AG08395 (cell line): Measurements from ENCODE around the gene RPS24.
A peak's percentile ranks its signal among the peaks of the same experiment; 100 is the strongest.

Experiments used
- DNase-seq: peaks from one replicate; pipeline ENCODE4 v3.0.0; 2012; ENCODE audit warnings: mixed read lengths, low spot score

Gene RPS24

DNA sequence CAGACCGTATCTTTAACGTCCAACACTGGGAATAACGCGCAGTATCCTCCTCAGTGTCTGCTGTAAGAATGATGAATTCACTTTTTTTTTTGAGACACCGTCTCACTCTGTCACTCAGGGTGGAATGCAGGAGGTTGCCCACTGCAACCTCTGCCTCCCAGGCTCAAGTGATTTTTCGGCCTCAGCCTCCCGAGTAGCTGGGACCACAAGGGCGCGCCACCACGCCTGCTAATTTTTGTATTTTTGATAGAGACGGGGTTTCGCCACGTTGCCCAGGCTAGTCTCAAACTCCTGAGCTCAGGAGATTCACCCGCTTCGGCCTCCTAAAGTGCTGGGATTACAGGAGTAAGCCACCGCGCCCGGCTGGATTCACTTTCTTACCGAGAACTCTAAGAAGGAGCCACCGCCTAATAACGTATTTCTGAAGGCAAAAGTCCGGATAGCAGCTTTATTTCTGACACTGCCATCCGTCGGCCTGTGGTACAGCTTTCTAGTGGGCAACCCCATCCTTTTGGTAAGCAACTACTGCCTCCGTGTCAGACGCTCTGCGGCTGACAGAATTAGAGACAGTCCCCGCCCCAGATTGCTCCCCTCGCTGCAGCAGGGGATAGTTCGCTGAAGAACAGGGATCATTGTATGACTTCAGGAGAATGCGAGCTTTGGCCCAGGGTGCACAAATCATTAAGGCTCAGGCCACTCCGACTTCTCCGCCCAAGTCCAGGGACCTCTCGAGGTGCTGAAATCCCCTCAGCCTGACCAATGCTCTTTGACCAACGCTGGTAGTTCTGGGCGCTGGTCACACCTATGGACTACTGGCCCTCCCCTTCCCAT, 5.0 kb upstream of the RPS24 start:
- DNase-seq: peak; percentile 51

DNA sequence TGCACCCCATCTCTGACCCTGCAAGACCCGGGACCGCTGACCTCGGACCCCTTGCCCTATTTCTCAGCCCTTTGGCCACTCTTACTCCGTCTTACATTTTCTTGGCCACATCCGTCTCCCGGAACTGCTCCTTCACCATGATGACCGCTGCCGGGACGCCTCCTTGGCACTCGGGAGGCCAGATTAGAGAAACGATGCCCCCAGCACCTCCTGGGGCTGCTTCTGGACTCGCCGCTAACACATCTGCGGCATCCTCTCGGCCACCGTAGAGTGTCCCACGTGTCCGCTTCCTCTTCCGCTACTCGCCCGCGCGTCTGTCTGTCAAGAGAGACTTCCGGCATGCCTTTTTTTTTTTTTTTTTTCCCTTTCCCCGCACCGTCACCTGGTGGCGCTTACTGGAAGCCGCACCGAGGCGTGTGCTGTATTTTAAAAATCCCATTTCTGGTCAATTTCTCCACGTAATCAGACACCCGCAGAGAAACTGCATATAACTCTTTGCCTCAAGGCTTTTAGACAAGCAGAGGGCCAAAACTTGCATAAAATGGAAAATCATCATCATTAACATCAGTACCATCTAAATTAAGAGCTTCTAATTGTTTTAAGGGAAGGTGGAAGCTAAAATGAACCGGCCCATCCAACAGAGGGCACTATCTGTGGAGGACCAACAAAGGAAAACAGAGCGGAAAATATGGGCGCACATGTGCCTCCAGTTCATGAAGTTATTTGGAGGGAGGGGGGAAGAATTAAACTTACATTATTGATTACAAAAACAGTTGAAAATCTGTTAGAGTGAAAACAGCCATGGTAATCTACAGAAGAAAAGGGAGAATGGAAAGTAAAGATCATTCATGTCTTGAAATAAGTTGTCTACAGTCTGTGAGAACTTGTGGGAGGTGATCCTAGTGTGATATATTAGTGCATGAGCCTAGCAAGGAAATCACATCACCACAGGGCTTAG, 4.1 kb upstream of the RPS24 start, which contains the start of gene POLR3A:
TSS of gene POLR3A (minus strand) at position 247 of the 958 bp plus-strand sequence. CDS start at position 139, 108 bp downstream.
- DNase-seq: peak; percentile 95

DNA sequence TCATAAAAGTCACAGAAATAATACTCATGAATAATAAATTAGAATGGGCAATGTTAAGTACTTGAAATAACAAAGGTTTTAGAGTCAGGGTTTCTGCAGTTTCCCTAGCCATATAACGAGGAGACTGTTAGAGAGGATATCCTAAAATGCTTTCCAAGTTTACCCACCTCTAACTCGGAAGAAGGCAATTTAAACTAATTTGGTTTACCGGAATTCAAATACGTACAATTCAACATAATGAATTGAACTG, 351 bp upstream of the RPS24 start:
- DNase-seq: no peak

DNA sequence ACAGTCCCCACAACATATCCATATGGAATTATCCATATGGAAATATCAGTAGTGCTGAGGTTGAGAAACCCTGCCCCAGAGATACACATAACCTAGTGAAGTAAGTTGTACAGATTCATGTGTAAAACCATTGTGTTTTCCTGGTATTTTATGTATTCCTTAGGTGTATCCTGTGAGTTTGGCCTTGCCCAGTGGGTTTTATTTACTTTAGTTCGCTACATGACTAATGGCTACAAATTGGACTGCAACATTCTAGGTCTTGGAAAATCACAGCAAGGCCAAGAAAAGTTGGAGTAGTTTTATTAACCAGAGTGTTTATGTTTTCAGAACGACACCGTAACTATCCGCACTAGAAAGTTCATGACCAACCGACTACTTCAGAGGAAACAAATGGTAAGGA, 1.4 kb downstream of the RPS24 start:
- no peak for DNase-seq

DNA sequence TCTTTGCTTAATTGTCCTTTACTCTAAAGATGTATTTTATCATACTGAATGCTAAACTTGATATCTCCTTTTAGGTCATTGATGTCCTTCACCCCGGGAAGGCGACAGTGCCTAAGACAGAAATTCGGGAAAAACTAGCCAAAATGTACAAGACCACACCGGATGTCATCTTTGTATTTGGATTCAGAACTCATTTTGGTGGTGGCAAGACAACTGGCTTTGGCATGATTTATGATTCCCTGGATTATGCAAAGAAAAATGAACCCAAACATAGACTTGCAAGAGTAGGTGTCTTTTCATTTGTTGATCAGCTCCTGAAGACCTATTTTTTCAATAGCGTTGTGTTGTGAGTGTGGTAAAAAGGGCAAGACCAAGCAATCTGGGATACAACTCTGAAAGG, 1.8 kb downstream of the RPS24 start:
- DNase-seq: no peak

DNA sequence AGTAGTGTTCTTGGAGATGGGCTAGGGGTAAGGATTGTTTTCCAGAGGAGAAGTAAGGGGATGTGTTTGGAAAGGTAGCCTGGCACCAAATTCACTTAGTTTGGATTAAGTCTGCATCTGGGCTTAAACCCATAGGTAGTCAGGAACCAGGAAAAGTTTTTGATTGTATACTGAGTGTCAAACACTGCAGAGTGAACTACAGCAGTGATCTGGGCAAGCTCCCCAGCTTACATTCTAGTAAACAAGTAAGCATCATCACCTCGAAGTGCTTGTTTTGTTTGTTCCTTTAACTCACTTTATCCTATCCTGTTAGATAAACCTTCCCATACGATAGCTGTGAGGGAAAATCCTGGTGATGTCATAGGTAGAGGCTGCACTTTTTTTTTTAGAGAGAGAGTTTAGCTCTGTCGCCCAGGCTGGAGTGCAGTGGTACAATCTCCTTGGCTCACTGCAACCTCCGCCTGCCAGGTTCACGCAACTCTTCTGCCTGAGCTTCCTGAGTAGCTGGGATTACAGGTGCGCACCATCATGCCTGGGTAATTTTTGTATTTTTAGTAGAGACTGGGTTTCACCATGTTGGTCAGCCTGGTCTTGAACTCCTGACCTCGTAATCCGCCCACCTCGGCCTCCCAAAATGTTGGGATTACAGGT, 2.4 kb downstream of the RPS24 start:
- DNase-seq: no peak

DNA sequence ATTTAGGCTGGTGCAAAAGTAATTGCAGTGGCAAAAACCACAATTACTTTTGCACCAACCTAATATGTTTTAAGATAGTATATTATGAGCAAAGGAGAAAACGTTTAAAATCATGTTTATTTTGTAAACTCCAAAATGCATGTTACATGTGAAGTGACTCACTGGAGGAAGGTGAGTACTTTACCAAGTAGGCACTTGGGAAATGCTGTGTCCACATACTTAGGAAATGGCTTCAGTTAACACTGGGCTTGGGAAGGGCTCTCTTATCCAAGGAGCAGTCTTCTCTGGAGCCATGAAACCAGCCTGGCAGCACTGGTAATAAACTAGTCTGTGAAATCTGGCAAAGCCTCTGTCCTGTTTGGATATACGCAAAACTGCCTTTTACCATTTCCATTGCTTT, 4.4 kb downstream of the RPS24 start:
- no peak for DNase-seq

DNA sequence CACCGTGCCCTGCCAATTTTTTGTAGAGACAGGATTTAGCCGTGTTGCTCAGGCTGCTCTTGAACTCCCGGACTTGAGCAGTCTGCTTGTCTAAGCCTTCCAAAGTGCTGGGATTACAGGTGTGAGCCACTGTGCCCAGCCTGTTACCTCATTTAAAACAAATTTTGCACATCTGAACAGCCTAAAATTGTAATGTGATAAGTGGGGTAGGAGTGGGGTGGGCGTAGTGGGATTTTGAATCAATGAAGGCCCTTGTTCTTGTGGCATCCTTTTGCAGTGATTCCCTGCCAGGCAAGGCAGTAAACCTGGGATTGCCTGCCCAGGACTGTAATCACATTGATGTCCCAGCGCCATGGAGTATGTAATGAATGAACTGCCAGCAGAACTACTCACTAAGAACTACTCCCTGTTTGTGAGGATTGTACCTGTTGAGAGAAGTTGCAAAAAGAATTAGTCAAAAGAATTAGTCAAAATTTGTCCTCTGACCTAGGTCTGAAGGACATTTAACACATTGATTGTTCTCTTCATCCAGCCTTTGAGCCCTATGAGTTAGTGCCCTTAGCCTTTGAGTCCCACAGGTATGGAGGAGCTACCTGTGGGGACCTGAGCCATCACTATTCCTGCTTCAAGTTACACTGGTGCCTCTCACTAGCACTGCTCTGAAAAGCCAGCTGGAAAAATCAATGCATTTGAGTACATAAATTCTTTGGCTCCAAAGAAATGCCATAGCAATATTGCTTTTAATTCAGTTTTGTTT, 5.3 kb downstream of the RPS24 start:
- DNase-seq: no peak

DNA sequence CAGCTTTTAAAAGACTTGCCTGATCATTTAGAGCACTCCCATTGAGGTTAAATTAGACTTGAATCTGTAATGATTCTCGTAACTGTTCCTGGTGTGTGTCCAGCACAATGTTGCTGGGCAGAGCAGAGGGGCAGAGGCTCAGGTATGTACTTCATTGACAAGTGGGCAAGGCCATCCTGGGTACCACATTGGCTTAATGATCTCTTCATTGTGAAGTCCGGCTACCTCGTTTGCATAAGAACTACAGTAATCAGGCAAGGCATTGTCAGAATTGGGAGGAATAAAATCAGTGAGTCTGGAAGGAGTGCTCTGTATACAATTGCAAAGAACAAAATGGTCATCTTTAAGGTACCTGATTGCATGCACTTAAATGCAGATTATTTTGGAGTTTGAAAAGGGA, 6.1 kb downstream of the RPS24 start:
- DNase-seq: no peak

DNA sequence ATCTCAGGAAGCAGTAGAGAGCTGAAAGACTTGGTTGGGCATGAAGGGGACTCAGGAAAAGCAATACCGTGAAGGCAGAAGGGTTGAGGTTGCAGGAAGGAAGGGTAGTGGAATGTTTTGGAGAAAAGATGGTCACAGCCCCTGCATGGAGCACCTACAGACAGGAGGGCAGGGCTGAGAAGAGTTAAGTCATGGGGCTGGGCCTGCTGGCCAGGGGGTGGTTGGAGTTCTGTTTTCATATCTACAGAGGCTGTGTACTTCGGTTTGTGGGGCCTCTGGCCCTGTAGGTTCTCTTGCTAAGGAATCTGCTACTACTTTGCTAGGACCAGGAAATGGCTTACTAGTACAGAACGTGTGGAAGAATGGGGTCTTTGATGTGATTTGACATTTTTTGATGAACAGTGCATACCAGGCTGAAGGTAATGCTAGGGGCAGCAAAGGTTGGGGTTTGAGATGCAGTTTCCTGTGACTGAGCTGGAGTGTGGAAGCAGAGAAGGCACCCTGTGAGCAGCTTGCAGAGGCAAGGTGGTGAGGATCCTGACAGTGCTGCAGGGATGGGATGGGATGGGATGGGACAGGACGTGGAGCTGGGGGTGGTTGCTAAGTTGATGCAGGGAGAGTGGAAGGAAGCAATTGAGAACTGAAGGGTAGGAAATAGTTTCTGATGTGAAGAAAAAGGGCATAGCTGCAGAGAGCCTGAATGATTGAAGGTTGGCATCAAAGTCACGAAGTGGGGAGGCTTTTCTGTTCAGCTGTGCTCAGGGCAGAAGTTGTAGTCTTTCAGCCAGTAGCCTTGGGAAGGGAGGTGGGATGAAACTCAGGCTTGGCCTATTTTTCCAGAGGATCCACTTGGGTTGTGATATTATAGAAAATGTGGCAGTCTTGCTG, 7.8 kb downstream of the RPS24 start:
- DNase-seq: no peak

DNA sequence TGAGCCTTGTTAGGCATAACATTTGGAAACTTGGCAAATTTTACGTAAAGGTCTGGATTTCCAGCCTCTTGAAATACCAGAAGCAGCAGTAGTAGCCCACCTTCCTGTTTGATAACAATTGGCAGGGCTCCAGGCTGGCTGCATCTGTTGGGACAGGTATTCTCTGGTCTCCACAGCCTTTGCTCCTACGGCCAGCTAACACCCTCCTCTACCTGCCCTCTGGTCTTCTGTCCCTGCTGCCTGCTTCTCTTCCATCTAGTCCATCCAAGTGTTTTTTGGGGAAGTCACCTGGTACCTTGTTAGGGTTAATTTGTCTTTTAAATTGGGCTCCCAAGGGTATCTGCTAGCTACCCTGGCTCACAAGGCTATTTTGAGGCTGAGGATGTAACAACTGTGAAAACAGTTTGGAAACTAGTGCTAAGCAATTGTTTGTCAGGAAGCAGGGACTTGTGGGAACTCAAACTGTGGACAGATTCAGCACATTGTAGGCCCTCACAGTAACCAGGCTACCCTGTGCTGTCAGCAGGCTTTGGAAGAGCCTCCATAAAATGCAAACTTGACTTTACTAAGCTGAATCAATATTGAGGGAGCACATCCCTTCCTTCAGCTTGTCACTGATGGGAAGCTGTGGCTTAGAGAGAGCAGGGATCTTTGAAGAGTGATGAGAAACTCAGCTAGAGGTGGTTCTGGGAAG, 8.5 kb downstream of the RPS24 start:
- DNase-seq: no peak

DNA sequence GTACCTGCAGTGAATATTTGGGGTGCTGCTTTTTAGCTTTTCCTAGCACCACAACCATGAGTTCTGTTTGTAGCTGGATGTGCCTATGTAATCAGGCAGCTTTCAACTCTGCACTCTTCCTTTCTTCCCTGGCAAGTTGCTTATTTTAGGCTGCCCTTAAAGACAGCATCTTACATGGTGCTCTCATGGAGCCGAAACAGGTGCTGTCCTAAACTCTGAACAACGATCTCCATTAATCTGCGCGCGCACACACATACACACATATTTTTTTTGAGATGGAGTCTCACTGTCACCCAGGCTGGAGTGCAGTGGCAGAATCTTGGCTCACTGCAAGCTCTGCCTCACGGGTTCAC, 9.1 kb downstream of the RPS24 start:
- DNase-seq: no peak

DNA sequence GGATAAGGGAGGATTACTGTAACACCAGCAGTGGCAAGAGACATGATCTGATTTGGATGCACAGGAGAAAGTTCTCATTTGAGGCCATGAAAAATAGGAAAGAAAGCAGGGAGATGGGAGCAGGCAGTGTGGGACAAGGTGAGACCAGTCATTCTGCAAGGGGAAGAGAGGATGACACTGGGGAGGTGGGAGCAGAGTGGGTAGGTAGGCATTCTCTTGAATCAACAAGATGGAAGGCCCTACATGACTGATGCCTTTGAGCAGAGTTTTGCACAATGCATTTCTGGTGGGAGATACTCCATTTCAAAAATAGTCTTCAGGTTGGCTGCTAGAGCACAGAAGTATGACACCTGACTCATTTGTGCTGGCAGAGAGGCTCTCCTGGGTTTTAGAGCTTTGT, 10.5 kb downstream of the RPS24 start:
- no peak for DNase-seq

DNA sequence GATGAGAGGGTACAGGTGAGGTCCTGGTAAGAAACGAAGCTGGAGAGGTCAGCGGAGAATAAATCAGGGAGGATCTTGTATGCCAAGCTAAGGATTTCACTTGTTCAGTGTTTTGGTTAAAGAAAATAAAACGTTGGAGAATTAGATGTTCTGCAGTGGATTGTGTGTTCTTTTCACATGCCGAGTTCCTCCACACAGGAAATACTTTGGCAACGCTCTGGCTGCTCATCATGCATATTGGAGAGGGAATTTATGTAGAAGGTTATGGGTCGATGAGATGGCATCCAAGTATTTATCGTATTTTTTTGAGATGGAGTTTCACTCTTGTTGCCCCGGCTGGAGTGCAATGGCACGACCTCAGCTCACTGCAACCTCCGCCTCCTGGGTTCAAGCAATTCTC, 11.0 kb downstream of the RPS24 start:
- DNase-seq: no peak

DNA sequence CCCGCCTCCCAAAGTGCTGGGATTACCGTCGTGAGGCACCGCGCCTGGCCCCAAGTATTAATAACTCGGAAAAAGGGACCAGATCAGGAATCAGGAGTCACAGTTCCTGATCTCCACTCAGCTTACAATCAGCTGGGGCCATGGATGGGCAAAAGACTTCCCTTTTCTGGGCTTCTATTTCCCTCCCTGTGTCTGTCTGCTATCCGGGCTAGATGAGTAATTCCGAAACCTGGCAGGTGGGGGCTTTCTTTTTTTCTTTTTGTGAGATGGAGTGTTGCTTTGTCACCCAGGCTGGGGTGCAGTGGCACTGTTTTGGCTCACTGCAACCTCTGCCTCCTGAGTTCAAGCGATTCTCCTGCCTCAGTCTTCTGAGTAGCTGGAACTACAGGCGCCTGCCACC, 11.6 kb downstream of the RPS24 start:
- no peak for DNase-seq

DNA sequence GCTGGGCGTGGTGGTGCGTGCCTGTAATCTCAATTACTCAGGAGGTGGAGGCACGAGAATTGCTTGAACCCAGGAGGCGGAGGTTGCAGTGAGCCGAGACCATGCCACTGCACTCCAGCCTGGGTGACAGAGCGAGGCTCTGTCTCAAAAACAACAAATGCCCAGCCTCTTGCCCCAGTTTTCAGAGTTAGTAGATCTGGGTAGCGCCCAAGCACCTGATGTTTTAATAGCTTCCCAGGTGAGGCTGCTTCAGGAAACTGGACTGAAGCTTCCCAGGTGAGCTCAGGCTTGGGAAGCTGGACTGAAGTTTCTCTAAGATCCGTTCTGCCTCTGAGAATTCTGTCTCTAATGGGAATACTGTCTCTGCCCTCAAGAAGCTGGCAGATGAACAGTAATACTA, 12.2 kb downstream of the RPS24 start:
- no peak for DNase-seq

DNA sequence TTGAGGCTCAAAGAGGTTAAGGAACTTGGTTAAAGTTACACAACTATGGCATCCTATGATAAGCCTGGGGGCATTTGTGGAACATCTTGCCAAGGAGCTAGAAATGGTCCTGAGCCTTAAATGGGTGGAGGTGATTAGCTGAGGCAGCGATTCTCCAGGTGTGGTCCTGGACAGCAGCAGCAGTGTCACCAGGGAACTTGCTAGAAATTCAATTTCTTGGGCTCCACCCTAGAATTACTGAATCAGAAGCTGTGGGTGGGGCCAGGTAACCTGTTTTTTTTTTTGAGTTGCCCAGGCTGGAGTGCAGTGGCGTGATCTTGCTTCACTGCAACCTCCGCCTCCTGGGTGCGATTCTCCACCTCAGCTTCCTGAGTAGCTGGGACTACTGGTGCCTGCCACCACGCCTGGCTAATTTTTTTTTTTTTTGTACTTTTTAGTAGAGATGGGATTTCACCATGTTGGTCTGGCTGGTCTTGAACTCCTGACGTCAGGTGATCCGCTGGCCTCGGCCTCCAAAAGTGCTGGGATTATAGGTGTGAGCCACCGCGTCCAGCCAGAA, 13.1 kb downstream of the RPS24 start:
- no peak for DNase-seq

DNA sequence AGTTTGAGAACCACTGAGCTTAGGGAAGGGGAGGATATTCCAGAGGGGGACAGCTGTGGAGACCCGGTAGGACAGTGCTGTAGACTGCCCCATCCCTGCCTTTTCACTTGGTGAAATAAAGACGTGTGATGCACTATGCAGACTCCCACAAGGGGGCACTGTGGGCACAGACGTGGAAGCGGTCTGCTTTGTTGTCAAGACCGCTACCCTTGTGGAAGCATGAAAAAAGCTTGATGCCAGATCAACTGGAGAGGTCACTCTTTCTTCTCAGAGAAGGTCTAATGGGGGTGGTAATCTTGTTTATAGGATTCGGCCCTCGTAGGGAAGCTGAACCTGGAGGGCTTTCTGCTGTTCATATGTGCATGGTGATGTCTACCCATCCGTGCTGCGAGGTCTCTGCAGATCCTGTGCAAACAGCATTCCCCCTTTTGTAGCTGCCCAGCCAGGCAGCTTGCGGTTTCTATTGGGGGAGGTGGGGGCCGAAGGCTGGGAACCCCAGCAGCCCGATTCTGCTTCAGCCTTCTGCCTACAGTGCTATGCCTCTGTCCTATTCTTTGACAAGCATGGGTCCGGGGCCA, 13.7 kb downstream of the RPS24 start:
- peak; percentile 78 for DNase-seq

DNA sequence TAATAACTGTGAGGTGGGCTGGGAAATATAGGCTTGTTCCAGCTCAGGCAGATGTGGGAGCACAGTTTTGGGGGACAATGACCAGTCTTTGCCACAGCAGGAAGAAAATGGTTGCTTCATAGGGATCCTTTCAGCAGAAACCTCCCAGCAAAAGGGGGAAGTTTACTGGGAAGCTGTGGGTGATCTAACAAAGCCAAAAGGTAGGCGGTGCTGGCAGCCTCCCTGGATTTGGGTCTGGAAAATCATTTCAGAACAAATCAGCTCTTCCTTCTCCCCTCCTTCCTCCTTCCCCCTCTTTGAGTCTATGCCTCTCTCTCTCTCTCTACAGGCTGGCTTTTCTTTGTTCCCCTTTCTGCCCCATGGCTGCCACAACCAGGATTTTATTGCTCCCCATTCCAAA, 16.2 kb downstream of the RPS24 start:
- no peak for DNase-seq
